Measurements from ENCODE around the gene SNTB2.

The SNTB2 gene

GRCh38 chr16:69314534-69314933 lies 127.6 kb downstream of the SNTB2 start:
- no peak overlapping the region for H3K4me3 ChIP-seq (replicated peaks; ENCODE audit: low read depth, low read length)
- no peak for TF ChIP-seq CTCF (IDR thresholded peaks at IDR 0.05; ENCODE audit: low read depth, low read length, missing control alignments)
- DNase-seq (ENCODE audit: extremely low read depth, low read depth): no peak

GRCh38 chr16:69315486-69316311 lies 128.7 kb downstream of the SNTB2 start:
- no peak for DNase-seq (ENCODE audit: extremely low read depth, low read depth)
- no peak overlapping the region for H3K4me3 ChIP-seq (replicated peaks; ENCODE audit: low read depth, low read length)
- no peak for TF ChIP-seq CTCF (IDR thresholded peaks at IDR 0.05; ENCODE audit: low read depth, low read length, missing control alignments)

GRCh38 chr16:69316595-69317034 lies 129.7 kb downstream of the SNTB2 start:
- H3K4me3 ChIP-seq (replicated peaks; ENCODE audit: low read depth, low read length): no peak overlapping the region
- DNase-seq (ENCODE audit: extremely low read depth, low read depth): no peak
- TF ChIP-seq CTCF (IDR thresholded peaks at IDR 0.05; ENCODE audit: low read depth, low read length, missing control alignments): no peak

GRCh38 chr16:69318177-69318910 lies 131.4 kb downstream of the SNTB2 start:
- no peak overlapping the region for H3K4me3 ChIP-seq (replicated peaks; ENCODE audit: low read depth, low read length)
- DNase-seq (ENCODE audit: extremely low read depth, low read depth): no peak
- TF ChIP-seq CTCF (IDR thresholded peaks at IDR 0.05; ENCODE audit: low read depth, low read length, missing control alignments): no peak

GRCh38 chr16:69318911-69319289 lies 131.9 kb downstream of the SNTB2 start:
- no peak for DNase-seq (ENCODE audit: extremely low read depth, low read depth)
- no peak for TF ChIP-seq CTCF (IDR thresholded peaks at IDR 0.05; ENCODE audit: low read depth, low read length, missing control alignments)
- H3K4me3 ChIP-seq (replicated peaks; ENCODE audit: low read depth, low read length): no peak overlapping the region

GRCh38 chr16:69319381-69319780 lies 132.4 kb downstream of the SNTB2 start:
- no peak overlapping the region for H3K4me3 ChIP-seq (replicated peaks; ENCODE audit: low read depth, low read length)
- no peak for TF ChIP-seq CTCF (IDR thresholded peaks at IDR 0.05; ENCODE audit: low read depth, low read length, missing control alignments)

More at GRCh38 chr16:69319381-69319780, 132.4 kb downstream of the SNTB2 start:
- DNase-seq (ENCODE audit: extremely low read depth, low read depth): no peak

All from HFF-Myc (cell line).